Iris pigment epithelial cell (primary cell): ENCODE measurements around the gene NUMB.
A peak's percentile ranks its signal among the peaks of the same experiment; 100 is the strongest.

Experiments
- DNase-seq: peaks from one replicate; pipeline ENCODE4 v3.0.0-alpha.2; 2011; ENCODE audit warnings: low read depth

The NUMB gene

GRCh38 chr14:73232984-73233383, 225.4 kb downstream of the NUMB start:
- DNase-seq: no peak

- no peak for DNase-seq
Measured at GRCh38 chr14:73231981-73232851, 226.1 kb downstream of the NUMB start.

- no peak for DNase-seq
Measured at GRCh38 chr14:73230051-73230450, 228.3 kb downstream of the NUMB start.

- DNase-seq: peak; percentile 94
Measured at GRCh38 chr14:73227812-73228781, 230.2 kb downstream of the NUMB start.

GRCh38 chr14:73225496-73225895, 232.8 kb downstream of the NUMB start:
- no peak for DNase-seq
